Measurements from ENCODE around the gene MACROD2.

Gene MACROD2

GRCh38 chr20:15058841-15059240 lies 1063.5 kb downstream of the MACROD2 start:
- no peak for DNase-seq (ENCODE audit: low read depth)

- DNase-seq (ENCODE audit: low read depth), result no peak
These were observed 1064.1 kb downstream of the MACROD2 start for GRCh38 chr20:15059438-15059837.

DNA sequence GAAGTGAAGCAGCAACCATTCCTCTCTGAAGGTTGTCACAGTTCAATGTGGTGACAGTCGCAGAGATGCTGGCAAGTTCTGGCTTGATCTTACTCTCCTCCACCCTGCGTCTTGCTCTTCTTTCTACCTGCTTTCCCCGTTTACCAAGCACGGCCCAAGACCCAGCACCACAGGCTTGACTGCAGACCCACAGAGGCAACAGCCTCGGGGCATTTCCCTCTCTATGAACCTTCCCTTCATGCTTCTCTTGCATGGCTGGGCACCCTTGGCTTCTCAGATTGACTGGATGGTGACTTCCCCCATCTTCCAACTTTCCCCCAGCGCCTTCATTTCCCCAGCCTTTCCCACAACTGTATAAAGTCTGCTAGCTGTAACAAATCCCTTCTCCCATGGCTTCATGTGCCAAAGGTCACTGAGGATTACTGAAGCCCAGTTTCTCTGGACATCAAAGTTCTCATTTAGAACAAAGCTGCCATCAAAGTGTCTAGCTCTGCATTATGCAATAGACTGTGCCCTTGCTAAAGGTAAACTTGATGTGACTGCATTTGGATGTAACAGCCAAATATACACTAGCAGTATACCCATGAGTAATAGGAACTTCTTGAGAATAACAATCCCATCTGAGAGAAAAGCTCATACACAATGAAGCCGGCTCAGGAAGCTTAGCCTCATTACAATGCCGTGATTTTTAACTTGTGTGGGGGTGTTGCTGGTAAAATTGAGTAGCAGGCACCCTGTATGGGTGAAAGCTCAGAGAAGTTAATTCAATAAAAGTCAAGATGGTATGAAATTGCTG lies 1065.1 kb downstream of the MACROD2 start:
- no peak for DNase-seq (ENCODE audit: low read depth)

GRCh38 chr20:15061061-15061430 lies 1065.7 kb downstream of the MACROD2 start:
- DNase-seq (ENCODE audit: low read depth), result no peak

DNA sequence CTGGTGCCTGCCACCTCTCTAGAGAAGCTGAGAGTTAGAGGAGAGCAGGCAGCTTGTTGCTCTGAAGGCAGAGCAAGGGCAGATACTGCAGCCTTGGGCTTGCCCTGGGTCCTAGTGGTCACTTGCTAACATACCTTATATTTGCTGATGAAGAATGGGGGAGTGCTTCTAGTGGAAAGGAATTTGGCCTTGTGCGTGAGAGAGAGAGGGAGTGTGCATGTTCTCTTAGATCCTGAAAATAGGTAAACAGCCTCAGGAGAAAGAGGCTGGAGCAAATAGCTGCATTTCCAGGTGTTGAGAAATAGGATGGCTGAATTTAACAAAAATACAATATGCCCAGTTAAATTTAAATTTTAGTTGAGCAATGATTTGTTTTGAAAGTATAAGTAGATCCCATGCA lies 1066.6 kb downstream of the MACROD2 start:
- no peak for DNase-seq (ENCODE audit: low read depth)

- no peak for DNase-seq (ENCODE audit: low read depth)
These were observed 1067.8 kb downstream of the MACROD2 start for GRCh38 chr20:15063081-15063480.

DNA sequence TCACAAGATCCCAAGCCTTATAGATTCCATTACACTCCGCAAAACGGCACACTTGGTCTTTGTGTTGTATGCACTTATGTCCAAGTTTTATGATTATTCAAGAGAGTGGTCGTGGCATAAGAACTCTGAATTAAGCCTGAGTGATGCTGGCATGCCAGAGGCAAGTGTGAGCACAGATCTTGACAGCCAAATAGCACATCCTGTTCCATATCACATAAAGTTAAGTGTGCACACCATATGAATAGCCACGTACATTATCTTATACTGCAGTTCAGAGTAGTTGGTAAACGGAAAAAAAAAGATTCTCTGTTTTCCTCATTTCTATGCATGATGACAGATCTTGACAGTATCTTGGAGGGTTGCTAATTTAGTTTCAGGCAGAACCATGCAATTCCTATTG lies 1069.4 kb downstream of the MACROD2 start:
- no peak for DNase-seq (ENCODE audit: low read depth)

DNA sequence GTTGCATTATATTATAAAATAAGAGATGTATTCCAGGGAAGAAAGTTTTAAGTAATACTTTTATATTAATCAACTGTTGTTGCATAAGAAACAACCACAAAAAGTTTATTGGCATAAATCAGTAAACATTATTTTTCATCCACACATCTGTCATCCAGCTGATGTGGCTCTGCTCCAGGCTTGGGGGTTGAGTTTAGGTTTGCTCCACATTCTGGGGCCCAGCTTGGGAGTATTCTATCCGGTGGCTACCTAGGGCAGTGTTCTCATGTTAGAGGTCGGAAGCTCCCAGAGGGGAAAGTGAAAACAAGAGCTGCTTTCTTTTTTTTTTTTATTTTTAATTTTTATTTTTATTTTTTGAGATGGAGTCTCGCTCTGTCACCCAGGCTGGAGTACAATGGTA lies 1070.5 kb downstream of the MACROD2 start:
- DNase-seq (ENCODE audit: low read depth), result no peak

- no peak for DNase-seq (ENCODE audit: low read depth)
These were observed 1073.2 kb downstream of the MACROD2 start for GRCh38 chr20:15068486-15068885.

GRCh38 chr20:15069355-15069754 lies 1074.0 kb downstream of the MACROD2 start:
- no peak for DNase-seq (ENCODE audit: low read depth)

DNA sequence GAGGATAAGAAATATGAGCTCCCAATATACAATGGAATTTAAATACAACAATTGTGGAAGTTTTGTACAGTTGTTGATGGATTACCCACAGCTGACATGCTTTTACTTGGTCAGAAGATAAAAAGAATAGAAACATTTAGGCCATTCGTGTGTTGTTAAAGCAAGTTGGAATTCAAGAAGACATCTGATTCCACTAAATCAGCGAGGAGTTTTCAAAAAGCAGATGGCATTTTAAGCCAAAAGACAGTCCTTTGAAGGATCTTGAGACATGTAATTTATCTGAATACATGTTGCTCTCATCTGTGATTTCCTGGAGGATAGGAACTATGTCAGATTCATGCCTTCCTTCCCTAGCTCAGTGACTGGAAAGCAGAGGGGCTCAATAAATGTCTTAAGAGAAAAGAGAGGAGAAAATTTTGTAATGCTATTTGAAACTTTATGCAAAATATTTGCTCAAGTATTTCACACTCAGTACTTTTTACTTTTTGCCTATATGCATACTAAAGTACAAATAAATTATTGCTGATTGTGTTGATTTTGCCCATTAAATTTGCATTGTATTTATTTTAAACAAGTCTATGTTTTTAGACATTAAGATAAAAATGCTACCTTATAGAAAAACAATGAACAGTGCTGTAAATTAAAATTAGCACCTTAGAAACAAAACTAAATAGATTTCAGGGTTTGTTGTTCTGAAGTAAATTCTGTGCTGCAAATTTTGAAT lies 1075.9 kb downstream of the MACROD2 start:
- no peak for DNase-seq (ENCODE audit: low read depth)

DNA sequence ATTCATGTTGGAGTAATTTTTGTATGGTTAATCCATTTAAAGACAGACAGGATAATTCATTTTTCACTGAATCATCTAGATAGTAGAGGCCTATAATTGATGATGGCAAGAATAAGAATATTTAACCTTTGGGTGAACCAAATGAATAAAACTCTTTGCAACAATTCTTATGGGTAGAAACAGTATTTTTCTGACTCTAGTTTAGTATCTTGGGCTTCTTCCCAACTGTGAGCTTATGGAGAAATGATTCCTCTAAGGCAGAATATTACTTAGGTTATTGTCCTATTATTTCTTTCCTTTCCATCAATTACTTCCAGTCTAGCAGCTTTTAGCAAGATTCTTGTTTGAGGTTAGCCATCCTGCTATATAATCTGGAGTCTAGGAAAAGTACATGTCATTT lies 1077.0 kb downstream of the MACROD2 start:
- DNase-seq (ENCODE audit: low read depth), result no peak

DNA sequence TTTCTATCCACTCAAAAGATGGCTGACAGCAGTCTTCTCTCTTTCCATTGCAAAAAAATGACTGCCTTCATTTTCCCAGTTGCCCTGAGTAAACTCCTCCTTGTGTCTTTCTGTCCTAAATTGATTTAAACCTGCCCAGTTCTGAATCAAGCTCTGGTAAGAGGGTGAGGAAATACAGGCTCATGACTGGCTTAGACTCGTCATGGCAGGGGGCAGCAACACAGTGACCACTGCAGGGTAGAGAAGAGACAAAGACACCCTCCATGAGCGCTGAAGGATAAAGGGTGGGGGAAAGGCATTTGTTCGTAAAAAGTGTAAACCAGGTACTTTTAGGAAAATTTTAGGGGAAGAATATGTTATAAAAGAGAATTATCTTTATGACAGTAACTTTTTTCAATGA lies 1080.3 kb downstream of the MACROD2 start:
- DNase-seq (ENCODE audit: low read depth), result no peak

DNA sequence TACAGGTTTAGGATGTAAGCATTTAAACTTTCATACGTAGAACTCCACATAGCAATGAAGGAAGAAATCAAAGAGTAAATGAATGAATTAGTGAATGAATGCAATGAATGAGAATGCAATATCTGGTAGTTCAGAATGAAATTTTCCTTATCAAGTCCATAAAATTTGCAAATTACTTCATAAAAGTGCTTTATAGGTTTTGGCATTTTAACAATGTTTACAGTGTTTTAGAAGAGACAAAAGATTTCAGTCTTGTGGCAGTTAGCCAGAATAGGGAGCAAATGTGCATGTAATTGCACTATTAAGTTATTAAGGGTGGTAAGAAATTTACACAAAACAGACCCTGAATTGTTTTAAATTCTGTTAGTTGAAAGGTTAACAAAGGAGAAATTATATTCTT lies 1081.5 kb downstream of the MACROD2 start:
- DNase-seq (ENCODE audit: low read depth), result no peak

GRCh38 chr20:15077733-15078250 lies 1082.5 kb downstream of the MACROD2 start:
- DNase-seq (ENCODE audit: low read depth), result no peak

DNA sequence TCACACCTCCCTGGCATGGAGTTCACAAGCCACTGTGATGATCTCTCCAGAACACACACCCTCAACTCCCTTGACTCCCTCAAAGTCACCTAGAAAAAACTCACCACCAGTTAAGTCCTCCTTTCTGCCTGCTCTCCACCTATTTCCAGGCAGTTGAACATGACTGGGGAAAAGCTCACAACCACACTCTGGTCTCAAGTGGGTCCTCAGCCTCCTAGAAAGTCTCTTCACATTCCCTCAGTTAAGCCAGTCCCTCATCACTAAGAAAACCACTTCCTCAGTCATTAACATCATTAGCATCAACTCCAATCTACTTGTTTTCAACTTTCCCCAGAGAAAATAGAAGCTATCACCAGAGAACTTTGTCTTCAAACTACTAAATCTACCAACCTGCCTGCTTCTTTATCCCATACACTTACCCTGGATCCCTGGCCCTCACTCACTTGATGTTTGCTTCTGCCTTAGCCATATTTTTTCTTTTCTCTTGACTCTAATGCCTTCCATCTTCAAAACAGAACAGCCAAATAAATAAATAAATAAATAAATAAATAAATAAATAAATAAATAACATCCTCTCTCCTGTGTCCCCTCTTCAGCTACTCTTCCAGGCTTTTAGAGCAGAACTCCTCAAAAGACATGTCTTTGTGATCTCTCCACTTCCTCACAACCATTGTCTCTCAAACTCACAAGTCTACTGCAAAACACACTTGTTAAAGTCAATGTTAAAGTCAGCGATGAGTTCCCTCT lies 1084.5 kb downstream of the MACROD2 start:
- DNase-seq (ENCODE audit: low read depth), result no peak

DNA sequence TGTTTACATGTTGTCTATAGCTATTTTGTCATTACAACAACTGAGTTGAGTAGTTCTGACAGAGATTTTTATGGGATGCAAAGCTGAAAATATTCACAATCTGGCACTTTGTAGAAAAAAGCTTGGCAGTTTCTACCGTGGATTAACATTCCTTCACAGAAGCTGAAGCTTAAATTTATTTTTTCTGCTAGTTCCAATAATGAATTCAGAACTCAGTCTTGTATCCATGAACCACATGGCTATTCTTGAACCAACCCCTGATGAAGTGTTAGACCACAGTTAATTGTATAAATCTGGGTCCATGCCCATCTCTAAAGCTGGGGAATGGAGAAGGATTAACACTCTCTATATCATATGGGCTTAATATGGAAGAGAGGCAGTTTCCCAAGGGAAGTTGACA lies 1085.9 kb downstream of the MACROD2 start:
- no peak for DNase-seq (ENCODE audit: low read depth)

GRCh38 chr20:15091421-15092037 lies 1096.2 kb downstream of the MACROD2 start:
- DNase-seq (ENCODE audit: low read depth), result no peak

DNA sequence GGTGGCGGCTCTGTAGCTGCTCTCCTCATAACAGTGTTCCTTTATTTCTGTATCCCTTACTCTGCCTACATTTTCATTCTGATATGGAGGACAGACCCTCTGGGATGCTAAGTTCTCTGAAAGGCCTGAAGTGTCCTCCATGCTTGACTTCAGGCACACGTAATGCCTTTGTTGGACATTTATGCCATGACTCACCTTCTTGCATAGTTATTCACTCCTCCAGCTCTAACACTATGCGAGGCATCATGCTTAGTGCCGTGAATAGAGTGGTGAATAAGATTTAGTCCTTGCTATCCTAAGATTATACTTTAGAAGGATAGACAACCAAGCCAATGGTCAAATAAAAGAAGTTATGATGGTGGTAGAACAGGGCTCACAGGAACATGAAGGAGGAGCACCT lies 1103.0 kb downstream of the MACROD2 start:
- DNase-seq (ENCODE audit: low read depth), result no peak

GRCh38 chr20:15099130-15099529 lies 1103.8 kb downstream of the MACROD2 start:
- DNase-seq (ENCODE audit: low read depth), result no peak

- DNase-seq (ENCODE audit: low read depth), result no peak
These were observed 1105.3 kb downstream of the MACROD2 start for GRCh38 chr20:15100506-15101160.

- no peak for DNase-seq (ENCODE audit: low read depth)
These were observed 1112.6 kb downstream of the MACROD2 start for GRCh38 chr20:15107931-15108330.

Measured in stimulated activated CD8-positive, alpha-beta memory T cell treated with anti-CD3 and anti-CD28 coated beads, Interleukin-15, amount 100 ng/mL, for 24 hours (primary cell).